NCI-H1092 treated with DMSO at 0.1 percent for 48 hours (cell line): ENCODE measurements around the gene C2orf42.
"Not testable (repeated sequence)": the region's sequence is repeated elsewhere in the genome, so short reads cannot be mapped to it uniquely, and the experiment has no call there.

Experiments
- DNase-seq: peaks from one replicate; lab custom pipeline; 2025; lab: John Stamatoyannopoulos, UW

The C2orf42 gene

DNA sequence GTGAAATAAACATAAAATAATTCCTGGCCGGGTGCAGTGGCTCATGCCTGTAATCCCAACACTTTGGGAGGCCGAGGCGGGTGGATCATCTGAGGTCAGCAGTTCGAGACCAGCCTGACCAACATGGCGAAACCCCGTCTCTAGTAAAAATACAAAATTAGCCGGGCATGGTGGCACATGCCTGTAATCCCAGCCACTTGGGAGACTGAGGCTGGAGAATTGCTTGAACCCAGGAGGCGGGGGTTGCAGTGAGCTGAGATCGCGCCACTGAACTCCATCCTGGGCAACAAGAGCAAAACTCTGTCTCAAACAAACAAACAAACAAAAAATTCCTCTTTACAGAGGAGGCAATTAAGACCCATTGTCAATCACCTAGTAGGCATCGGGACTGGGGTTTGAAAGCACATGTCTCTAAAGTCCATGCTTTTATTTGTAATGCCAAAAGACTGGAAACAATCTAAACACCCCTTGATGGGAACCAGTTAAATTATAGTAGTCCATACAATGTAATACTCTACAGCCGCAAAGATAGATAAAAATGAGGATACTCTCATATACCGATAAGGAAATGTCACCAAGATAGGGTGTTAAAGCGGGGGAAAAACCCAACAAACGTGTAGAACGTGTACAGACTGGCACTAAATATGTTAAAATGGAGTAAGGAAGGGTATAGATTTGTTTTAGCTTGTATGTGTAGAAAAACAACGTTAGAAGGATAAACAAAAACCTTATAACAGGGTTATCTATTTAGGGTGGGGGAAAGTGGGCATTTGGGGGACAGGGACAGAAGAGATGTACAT is 59.3 kb downstream of the C2orf42 start:
- DNase-seq, result not testable (repeated sequence)

DNA sequence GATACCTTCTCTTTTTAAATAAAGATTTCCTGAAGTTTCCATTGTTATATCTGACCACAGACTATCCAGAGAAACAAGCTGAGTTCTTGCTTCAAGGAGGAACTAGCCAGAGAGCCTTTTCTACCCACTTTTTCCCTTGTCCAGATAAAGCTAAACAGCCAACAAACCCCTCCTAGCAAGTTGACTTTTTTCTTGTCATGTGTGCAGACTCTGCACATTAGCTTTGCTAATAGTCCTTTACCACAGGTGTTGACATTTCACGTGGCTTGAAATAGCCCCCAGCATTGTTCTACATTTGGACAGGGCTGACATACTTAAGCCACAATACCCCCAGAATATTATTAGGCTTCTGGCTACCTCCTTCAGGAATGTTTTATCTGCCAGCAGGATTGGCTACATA is 62.8 kb downstream of the C2orf42 start:
- DNase-seq, result no peak

DNA sequence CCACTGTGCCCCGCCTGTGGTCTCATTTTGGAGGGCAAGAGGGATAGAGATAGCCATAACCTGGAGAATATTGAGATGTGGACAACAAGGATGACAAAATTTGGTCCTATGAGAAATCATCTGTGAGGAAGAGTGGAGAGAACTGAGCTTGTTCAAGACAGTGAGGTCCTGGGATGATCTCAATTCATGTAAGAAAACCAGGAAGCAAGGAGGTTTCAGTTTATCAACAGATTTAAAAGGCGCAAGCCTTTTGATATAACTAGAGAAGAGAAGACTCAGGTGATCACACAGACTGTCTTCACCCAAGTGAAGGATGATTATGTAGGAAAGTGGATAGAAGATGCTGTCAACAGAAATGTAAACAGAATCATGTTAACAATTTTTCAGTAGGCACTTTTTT is 64.4 kb downstream of the C2orf42 start:
- DNase-seq, result no peak

DNA sequence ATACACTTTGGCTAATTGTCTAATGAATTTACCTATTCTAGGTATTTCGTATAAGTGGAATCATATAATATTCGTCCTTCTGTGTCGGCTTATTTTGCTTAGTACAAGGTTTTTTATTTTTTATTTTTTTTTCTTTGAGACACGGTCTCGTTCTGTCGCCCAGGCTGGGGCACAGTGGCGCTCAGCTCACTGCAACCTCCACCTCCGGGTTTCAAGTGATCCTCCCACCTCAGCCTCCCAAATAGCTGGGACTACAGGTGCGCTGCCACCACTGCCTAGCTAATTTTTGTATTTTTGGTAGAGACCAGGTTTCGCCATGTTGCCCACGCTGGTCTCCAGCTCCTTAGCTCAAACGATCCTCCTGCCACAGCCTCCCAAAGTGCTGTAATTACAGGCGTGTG is 65.3 kb downstream of the C2orf42 start:
- DNase-seq, result no peak

DNA sequence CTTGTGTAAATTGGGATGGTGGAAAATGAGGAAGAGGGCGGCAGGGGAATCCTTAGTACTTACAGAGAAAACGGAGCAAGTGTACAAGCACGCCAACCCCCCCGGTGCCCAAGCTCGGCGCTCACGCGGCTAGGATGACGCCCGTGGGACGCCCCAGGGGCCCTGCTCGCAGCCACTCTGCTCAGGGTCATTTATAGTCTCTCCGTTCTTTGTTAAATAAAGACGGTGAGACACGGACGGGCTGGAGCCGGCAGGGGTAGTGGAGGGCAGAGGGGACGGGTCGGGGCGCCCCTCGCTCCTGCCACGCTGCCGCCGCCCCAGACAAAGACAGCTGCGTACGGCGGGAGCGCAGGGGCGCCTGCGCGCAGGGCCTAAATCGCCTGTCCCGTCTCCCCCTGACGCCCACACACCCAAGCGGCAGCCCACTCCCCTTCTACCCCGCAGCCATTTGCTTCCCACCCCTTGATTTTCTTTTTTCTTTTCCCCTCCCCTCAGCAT is 65.8 kb downstream of the C2orf42 start:
- peak; percentile 71 for DNase-seq

DNA sequence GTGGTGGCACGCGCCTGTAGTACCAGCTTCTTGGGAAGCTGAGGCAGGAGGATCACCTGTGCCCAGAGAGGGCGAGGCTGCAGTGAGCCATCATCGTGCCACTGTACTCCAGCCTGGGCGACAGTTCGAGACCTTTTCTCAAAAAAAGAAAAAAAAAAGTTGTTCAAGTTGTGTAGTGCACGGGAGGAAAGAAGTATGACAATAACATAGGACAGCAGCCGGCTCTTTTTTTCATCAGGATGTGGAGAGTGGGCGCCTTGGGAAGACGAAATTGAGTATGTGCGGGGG is 67.0 kb downstream of the C2orf42 start:
- DNase-seq, result no peak

DNA sequence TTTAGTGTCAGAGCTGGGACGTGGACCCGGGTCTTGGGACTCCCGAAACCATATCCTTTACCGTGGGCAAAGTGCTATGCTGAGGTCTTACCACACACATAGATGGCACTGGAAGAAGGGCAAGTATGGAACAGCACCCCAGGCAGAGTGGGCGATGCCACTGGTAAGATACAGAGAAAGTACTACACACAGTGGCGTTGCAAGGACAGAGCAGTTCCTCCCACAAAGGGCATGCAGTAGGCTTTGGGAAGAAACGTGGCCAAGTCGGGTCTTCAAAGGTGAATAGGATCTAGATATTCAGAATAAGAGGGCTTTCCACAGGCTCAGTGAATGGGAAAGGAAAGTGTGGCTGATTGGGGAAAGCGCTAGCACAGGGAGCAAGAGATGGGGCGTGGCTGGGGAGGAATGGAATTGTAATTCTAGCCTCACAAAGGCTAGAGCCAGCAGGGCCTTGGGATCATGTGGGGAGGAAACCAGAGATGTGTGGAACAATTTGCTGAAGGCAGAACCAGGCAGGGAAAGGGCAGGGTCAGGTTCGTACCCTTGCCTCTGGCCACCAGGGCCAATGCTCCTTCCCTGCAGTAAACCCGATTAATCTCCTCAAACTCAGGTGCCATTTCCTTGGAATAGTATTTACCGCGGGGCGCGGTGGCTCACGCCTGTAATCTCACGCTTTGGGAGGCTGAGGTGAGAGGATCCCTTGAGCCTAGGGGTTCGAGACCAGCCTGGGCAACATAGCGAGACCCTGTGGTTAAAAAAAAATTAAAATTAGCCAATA is 67.6 kb downstream of the C2orf42 start:
- DNase-seq, result no peak

DNA sequence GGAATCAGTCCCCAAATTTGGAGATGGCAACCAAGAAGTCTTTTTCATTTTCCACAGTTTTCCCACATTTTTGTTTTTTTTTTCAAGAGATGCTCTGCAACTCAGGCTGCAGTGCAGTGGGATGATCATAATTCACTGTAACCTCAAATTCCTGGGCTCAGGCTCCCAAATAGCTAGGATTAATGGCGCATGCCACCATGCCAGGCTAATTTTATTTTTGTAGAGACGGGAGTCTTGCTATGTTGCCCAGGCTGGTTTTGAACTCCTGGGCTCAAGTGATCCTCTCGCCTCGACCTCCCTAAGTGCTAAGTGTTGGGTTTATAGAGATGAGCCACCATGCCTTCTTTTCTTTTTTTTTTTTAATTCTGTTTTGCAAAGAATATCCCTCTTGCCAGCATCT is 68.3 kb downstream of the C2orf42 start:
- DNase-seq, result no peak

DNA sequence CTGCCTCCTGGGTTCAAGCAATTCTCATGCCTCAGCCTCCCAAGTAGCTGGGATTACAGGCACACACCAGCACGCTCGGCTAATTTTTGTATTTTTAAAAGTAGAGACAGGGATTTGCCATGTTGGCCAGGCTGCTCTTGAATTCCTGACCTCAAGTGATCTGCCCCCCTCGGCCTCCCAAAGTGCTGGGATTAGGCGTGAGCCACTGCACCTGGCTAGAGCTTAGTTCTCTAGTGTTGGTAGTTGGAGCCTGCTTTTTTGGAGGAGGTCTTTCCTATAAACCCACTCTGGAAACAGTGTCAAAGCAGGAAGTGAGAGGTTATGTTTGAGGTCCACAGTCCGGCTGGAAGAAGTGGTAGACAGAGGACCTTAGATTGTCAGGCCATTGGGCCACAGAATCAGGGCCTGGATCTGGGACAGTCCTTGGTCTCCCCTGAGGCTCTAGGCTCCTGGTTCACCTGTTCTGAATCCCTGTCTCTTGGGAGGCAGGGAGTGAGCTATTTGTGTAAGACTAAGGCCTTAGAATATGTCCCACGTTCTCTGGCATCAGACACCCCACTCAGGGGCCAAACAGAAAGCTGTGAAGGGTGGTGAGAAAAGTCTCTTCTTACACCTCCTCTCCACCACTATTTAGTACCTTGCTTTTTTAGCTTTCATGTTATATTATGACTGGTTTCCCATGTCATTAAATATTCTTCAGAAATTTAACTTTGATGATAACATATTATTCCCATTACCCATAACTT is 69.0 kb downstream of the C2orf42 start:
- DNase-seq, result no peak

DNA sequence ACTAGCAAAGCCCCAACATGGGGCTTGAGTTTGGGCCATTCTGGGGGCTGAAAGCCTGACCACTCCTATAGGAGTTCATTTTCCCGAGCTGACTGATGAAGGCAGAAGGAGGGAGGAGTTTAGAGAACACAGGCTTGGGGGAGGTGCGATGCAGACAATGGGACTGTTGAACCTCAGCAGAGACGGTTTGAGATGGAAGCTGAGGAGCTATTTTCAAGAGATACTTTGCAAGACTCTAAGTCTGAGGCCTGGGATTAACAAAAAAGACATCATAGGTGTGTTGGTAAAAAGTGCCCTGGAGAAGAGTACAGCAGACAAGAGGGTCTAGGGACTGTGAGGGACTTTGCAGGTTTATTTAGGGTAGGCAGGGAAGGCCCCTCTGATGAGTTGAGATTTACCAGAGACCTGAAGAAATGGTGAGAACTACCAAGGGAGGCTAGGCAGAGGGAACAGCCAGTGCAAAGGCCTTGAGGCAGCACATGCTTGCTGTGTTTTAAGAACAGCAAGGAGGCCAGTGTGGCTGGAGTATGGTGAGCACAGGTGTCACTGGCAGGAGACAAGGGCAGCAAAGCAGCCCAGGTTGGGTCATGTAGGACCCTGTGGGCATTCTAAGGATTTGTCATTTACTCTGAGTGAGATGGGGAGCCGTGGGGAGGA is 71.9 kb downstream of the C2orf42 start:
- no peak for DNase-seq

DNA sequence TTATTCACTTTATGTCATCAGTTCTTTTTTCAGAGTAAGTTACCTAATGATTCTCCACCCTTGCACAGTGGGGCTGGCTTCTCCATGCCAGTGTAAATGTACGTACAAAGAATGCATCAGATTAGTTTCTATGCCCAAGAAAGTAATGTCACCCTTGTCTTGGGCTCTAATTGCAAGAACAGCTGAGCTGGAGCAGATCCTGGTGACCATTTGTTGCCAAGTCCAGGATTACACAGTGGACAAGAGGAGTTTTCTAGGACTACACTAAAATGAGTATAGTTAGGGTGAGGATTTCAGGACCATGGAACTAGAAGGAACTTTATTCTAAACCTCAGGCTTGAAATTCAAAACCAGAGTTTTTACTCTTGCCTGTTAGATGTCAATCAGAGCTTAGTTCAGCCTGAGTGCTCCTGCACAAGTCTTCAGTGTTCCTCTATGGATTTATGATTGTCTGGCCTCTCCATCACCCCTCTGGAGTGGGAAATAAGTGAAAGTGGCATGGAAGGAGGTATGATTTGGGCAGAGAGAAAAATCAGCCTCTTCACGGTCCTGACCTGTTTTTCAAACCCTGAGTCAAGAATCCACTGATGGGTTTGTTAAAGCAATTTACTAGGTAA is 73.8 kb downstream of the C2orf42 start:
- no peak for DNase-seq

DNA sequence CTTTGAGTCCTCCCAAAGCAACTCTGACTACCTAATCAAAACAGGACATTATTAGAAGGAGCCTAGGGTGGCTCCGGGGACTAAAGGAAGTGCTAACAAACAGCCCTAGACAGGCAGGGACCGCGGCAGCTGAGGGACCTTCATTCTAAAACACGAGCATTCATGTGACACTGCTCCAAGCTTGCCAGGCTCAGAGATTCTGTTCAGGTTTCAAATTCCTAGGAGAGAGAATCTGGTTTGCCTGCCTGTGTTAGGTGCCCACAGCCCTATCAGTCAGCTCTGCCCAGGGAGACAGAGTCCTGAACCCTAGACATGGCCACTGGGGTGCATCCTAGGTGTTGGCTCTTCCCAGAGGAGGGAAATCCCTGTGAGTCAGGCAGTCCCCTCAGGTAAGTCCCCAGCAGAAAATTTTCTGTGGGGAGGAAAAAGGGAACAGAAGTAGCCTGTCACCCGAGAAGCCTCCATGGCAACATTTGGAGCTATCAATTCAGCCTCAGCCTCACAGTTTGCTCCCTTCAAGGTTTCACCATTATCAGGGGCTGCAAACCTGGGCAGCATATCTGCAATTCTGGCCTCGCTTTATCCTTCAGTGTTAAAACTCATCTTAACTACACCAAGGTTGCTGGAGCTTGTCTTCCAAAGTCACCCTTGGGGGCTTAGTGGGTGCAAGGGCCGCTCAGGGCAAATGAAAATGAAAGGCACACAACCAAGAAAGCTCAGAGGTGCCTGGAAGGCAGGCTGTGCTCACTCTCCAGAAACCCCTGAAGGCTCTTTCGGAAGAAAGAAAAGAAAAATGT is 75.0 kb downstream of the C2orf42 start:
- DNase-seq, result no peak

DNA sequence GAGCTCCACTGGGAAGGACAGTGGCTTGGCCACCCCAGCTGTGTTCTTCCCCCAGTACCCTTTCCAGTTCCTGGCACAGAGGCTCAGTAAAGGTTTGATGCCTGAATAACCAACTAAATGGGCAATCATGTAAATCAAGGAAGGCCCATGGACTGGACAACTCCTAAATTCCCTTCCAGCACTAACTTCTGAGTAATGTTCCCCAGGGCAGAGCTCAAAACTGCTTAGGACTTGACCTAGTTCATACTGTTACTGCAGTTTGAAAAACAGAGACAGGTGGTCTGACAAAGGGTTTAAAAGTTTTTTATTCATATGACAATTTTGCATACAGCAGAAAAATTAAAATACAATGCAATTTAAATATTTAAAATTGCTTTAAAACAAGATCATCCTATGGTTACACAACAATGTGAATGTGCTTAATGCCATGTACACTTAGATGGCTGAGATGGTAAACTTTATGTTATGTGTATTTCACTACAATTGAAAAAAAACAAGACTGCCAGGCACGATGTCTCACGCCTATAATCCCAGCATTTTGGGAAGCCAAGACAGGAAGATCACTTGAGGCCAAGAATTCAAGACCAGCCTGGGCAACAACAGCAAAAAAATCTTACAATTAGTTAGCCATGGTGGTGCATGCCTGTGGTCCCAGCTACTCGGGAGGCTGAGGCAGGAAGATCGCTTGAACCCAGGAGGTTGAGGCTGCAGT is 77.3 kb downstream of the C2orf42 start:
- no peak for DNase-seq

DNA sequence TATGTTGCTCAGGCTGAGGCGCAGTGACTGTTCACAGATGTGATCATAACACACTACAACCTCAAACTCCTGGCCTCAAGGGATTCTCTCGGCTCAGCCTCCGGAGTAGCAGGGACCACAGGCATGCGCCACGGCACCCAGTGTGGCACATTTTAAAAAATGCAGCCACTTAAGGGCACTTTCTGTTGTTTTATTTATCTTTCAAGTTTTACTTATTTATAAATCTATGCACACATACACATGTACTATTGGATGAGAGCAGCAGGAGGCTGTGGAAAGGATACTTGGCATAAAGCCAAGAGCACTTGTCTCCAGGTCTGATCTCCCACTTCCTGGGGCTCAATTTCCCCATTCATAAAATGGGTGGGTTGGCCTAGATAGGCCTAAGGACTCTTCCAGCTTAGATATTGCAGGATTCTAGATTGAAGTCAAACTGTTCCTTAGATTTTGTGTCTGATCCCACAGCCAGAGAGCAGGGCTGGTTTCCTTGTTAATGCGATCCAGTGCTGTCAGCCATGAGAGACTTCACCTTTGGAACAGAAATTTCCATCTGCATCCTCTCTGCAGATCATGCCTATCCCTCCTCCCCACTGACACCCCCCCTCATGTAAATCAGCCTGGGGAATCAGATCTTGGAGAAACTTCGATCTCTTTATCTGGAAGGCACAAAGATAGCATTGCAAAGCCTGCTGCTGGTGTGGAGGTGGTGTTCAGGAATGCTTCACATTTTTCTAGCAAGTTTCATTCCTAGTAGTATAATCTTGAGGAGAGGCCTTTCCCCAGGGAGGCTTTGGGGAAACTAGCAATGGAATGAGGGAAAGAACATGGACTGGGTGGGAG is 78.8 kb downstream of the C2orf42 start:
- DNase-seq, result peak; percentile 14

DNA sequence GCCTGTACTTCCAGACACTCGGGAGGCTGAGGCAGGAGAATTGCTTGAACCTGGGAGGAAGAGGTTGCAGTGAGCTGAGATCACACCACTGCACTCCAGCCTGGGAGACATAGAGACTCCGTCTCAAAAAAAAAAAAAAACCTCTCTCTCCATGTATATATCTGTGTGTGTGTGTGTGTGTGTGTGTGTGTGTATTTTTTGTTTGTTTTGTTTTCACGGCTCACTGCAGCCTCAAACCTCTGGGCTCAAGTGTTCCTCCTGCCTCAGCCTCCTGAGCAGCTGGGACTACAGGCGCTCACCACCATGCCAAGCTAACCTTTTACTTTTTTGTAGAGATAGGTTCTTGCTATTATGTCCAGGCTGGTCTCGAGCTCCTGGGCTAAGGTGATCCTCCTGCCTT is 80.4 kb downstream of the C2orf42 start:
- DNase-seq, result not testable (repeated sequence)

DNA sequence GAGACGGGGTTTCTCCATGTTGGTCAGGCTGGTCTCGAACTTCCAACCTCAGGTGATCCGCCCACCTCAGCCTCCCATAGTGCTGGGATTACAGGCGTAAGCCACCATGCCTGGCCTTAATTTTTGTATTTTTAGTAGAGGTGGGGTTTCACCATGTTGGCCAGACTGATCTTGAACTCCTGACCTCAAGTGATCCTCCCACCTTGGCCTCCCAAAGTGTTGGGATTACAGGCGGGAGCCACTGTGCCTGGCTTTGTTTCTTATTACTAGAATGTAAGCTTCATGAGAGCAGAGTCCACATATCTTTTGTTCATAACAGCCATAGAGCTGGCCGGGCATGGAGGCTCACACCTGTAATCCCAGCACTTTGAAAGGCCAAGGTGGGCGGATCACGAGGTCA is 84.7 kb downstream of the C2orf42 start:
- DNase-seq, result not testable (repeated sequence)

DNA sequence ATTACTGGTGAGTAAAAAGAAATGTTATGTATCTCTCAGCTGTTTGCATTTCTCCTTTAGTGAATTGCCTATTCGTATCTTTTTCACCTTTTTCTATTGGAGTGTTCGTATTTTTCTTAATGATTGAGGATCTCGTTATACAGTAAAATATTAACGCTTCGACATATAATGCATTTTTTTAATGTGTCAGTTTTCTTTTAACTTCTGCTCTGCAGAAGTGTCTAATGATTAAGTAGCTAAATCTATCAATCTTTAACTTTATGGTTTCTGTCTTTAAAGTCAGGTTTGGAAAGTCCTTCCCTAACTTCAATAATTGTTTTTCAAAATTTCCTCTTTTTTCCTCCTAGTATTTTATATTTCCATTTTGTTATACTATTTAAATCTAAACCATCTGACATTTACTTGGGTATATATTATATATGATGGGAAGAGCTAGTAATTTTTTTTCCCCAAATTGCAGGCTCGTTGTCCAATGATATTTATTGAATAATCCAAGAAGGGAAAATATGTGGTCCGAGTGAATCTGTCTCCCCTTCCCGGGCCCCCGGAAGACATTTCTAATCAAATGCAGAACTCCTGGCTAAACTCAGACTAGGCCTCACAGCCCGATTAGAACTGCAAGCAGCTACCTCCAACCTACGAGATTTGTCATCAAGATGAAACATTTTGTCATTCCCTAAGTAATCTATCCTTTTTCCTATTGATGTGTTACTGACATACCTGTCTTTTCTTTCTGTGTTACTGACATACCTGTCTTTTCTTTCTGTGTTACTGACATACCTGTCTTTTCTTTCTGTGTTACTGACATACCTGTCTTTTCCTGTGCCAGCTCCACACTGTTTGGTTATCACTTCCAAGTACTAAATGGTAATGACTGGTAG is 86.3 kb downstream of the C2orf42 start:
- DNase-seq, result no peak

DNA sequence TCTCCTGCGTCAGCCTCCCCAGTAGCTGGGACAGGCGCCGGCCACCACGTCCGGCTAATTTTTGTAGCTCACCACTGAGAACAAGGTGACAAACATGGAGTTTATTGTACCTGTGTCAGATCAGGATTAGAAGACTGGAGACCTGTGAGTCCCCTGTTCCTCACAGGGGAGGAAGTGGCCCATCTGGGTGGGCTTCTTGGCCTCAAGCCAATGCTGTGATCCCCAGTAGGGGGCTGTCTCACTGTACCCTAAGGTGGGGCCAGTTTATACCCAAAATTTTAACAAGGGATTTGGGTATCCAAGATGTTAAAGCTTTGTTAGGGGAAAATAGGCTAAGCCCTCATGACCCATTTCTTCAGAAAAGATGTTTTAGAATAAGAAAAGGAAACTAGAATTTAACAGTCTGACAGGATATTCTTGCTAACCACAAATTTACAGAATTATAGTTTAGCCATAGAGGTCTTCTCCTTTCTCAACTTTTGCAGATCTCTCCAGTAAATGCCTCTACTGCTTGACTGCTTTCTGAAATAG is 87.2 kb downstream of the C2orf42 start:
- no peak for DNase-seq
